ENCODE results near the gene FRMD4B. TPM values are rescaled to one million over a fixed set of nuclear protein-coding genes. Genes with fewer than 3 reads are reported as not detected.

FRMD4B gene
- total RNA-seq, 1 donor from 2014 or later: 37.4 TPM

DNA sequence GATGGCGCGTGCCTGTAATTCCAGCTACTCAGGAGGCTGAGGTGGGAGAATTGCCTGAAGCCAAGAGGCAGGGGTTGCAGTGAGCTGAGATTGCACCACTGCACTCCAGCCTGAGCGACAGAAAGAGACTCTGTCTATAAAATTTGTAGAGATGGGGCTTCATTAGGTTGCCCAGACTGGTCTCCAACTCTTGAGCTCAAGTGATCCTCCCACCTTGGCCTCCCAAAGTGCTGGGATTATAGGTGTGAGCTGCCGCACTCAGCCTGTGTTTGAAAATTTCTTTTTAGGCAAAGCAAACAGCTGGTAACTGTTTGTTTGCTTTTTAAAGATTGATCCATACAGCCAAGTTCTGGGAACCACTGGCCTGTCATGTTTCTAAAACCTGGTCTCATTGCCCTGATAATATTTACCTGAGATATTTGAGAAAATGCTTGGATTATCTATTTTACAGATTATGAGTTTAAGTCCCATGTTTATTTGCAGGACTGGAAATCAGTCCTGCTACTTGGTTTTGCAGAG is 199.3 kb downstream of the FRMD4B start:
- Mint-ChIP-seq H3K4me1 (ENCODE audit: unreplicated experiment) (peaks cover 8% of the 10 kb centered on the region), H3K36me3 (peaks cover 27% of the 10 kb centered on the region), H3K4me3 (no peak overlapping the region), H3K27ac (no peak overlapping the region), H3K9me3 (no peaks in the 10 kb centered on the region), H3K27me3 (no peaks in the 10 kb centered on the region)
- DNase-seq (ENCODE audit: extremely low spot score, unreplicated experiment): no peak
- TF ChIP-seq, protein P1, sequence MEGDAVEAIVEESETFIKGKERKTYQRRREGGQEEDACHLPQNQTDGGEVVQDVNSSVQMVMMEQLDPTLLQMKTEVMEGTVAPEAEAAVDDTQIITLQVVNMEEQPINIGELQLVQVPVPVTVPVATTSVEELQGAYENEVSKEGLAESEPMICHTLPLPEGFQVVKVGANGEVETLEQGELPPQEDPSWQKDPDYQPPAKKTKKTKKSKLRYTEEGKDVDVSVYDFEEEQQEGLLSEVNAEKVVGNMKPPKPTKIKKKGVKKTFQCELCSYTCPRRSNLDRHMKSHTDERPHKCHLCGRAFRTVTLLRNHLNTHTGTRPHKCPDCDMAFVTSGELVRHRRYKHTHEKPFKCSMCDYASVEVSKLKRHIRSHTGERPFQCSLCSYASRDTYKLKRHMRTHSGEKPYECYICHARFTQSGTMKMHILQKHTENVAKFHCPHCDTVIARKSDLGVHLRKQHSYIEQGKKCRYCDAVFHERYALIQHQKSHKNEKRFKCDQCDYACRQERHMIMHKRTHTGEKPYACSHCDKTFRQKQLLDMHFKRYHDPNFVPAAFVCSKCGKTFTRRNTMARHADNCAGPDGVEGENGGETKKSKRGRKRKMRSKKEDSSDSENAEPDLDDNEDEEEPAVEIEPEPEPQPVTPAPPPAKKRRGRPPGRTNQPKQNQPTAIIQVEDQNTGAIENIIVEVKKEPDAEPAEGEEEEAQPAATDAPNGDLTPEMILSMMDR (conservative IDR thresholded peaks at IDR 0.05): no peak

DNA sequence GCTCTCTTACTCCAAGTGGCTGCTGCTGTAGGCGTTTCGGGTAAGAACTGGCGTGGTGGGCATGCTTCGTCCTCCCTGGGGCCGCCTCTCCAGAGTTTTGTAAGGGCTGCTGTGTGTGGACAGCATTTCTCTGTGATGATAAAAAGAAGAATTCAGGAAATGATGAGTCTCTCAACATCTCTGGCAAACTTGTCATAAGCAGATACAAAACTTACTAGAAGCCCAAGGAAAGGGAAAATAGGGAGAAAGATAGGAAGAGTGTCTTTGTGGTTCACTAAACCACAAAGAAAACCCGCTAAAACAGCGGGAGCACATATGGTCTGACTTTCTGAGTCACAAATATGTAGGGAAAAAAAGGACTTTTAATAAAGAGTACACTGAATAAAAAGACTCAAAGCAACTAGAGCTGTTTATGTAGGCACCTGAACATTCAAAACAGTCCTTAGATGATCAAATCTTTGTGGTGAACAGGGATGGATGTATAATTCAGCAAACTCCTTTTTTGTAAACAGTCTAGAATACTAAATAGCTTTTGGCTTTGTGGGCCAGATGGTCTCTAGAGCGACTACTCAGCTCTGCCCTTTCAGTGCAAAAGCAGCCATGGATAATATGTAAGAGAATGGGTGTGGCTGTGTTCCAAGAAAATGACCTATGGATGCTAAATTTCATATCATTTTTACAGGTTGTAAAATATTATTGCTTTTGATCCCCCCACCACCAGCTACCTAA is 203.1 kb downstream of the FRMD4B start:
- TF ChIP-seq, protein P1 (conservative IDR thresholded peaks at IDR 0.05): no peak
- peak overlapping the region; percentile 41 for H3K27ac Mint-ChIP-seq
- peaks cover 22% of the 10 kb centered on the region for H3K4me1 Mint-ChIP-seq (ENCODE audit: unreplicated experiment)
- DNase-seq (ENCODE audit: extremely low spot score, unreplicated experiment): no peak
- H3K36me3 Mint-ChIP-seq: peaks cover 55% of the 10 kb centered on the region
- no peak overlapping the region for H3K4me3 Mint-ChIP-seq
- H3K9me3 Mint-ChIP-seq: no peaks in the 10 kb centered on the region
- H3K27me3 Mint-ChIP-seq: no peaks in the 10 kb centered on the region

DNA sequence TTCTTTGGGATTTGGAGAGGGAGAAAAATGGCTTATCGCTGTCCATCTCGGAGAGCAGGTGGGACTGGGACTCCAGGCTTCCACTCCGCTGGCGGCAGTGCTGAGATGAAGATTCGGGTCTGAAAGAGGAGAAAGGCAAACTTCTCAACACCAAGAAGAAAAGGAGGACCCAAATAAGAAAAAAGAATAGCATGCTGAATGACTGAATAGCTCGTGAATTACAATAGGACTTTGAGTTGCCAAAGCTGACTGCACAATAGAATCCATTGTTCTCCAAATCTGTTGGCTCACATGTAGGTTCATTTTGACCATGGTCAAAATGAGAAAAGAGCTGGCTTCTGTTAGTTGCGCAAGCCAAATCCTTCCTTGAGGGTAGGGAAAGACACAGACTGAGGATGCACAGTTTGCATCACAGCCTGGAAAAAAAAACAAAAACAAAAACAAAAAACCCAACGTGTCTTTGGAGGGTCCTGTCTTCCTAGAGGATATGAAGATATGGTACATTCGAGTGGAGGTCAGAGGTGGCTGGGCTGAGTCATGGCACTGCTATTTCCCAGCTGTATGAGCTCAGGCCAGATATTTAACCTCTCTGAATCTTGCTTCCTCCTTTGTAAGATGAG is 204.2 kb downstream of the FRMD4B start:
- TF ChIP-seq, protein P1 (conservative IDR thresholded peaks at IDR 0.05): no peak
- H3K27me3 Mint-ChIP-seq: no peaks in the 10 kb centered on the region
- peaks cover 56% of the 10 kb centered on the region for H3K36me3 Mint-ChIP-seq
- no peak for DNase-seq (ENCODE audit: extremely low spot score, unreplicated experiment)
- H3K27ac Mint-ChIP-seq: peak overlapping the region; percentile 51
- H3K4me3 Mint-ChIP-seq: no peak overlapping the region
- H3K4me1 Mint-ChIP-seq (ENCODE audit: unreplicated experiment): peaks cover 22% of the 10 kb centered on the region
- no peaks in the 10 kb centered on the region for H3K9me3 Mint-ChIP-seq

DNA sequence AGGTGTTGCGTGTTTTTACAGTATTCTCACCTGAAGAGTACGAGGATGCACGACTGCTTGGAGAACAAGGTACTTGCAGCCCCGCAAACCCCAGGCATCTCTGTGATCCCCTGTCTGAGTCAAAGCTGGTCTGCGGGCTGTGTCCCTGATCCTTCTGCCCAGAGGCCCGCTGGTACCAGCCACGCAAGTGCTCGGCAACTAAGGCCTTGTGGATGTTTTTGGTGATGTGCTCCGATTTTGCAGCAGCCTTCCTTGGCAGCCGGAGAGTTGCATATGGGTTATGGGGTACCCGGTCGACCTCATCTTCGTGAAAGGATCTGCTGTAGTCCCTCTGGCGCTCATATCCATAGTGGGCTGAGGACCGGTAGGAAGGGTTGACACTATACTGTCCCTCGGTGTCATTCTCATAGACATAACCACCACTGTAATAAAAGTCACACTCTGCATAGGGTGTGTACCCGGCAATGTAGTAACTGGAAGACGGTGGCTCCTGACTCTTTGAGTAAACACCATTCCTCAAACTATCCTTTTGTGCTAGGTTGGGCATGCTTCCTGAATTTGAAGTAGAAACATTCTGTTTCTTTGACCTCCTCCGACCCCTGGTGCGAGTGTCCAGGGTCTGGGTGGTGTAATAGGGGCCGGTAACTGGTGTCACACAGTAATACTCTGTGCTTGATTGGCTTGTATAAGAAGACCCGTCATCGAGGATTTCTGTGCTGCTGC is 204.9 kb downstream of the FRMD4B start:
- Mint-ChIP-seq H3K4me3 (no peak overlapping the region), H3K27ac (peak overlapping the region; percentile 51), H3K4me1 (ENCODE audit: unreplicated experiment) (peaks cover 22% of the 10 kb centered on the region), H3K36me3 (peaks cover 60% of the 10 kb centered on the region), H3K9me3 (no peaks in the 10 kb centered on the region), H3K27me3 (no peaks in the 10 kb centered on the region)
- TF ChIP-seq, protein P1 (conservative IDR thresholded peaks at IDR 0.05): no peak
- no peak for DNase-seq (ENCODE audit: extremely low spot score, unreplicated experiment)

DNA sequence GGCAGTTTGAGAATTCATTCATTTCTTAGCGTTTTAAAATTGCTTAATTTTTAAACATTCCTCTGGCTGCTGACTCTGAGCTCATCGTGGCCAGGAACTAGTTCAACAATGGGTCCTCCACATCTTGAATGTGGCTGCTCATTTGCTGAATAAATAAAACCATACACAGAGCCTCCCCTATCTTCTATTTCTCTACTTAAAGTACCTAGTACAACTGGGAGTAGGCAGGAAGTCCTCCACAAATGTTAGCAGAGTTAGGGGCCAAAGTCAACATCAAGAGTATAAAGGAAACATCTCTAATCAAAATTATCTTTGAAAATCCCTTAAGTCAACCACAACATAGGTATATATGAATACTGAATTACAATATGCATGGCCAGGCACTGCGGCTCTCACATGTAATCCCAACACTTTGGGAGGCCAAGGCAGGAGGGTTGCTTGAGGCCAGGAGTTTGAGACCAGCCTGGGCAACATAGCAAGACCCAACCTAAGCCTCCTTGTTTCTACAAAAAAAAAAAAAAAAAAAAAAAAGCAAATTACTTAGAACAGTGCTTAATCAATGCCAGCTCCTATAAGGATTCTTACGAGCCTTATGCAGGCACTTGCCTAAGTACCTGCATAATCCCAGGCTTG is 206.0 kb downstream of the FRMD4B start:
- no peak overlapping the region for H3K4me3 Mint-ChIP-seq
- no peak for DNase-seq (ENCODE audit: extremely low spot score, unreplicated experiment)
- H3K36me3 Mint-ChIP-seq: peaks cover 62% of the 10 kb centered on the region
- H3K9me3 Mint-ChIP-seq: no peaks in the 10 kb centered on the region
- H3K27me3 Mint-ChIP-seq: no peaks in the 10 kb centered on the region
- H3K27ac Mint-ChIP-seq: peak overlapping the region; percentile 83
- TF ChIP-seq, protein P1 (conservative IDR thresholded peaks at IDR 0.05): no peak
- H3K4me1 Mint-ChIP-seq (ENCODE audit: unreplicated experiment): peaks cover 28% of the 10 kb centered on the region

Measured in type B pancreatic cell (in vitro differentiated cells).